ENCODE results near the gene RAC2.

The RAC2 gene

DNA sequence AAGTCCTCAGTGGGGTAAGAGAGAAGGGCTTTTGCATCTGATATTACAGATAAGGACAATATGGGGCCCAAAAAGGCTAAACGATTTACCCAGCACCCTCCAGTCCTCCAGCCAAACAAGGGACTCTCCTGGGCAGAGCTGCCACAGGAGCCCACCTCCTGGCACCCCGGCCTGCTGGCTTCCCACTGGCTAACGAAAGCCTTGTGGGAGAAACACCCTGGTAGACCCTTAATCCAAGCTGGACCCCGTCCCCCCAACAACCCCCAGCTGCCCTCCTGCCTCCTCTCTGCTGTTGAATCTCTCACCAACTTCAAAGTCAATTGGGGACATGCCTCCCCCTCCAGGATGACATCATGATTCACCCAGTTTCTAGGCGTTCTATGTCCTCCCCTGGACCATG lies 66.8 kb downstream of the RAC2 start:
- Histone ChIP-seq H3K4me3 (peak overlapping the region; percentile 59), H3K27ac (peak overlapping the region in 1 of 2 donors; percentile 52)
- no peak for DNase-seq (ENCODE audit: low spot score)
- TF ChIP-seq, protein P1, sequence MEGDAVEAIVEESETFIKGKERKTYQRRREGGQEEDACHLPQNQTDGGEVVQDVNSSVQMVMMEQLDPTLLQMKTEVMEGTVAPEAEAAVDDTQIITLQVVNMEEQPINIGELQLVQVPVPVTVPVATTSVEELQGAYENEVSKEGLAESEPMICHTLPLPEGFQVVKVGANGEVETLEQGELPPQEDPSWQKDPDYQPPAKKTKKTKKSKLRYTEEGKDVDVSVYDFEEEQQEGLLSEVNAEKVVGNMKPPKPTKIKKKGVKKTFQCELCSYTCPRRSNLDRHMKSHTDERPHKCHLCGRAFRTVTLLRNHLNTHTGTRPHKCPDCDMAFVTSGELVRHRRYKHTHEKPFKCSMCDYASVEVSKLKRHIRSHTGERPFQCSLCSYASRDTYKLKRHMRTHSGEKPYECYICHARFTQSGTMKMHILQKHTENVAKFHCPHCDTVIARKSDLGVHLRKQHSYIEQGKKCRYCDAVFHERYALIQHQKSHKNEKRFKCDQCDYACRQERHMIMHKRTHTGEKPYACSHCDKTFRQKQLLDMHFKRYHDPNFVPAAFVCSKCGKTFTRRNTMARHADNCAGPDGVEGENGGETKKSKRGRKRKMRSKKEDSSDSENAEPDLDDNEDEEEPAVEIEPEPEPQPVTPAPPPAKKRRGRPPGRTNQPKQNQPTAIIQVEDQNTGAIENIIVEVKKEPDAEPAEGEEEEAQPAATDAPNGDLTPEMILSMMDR (IDR thresholded peaks at IDR 0.05), result no peak

DNA sequence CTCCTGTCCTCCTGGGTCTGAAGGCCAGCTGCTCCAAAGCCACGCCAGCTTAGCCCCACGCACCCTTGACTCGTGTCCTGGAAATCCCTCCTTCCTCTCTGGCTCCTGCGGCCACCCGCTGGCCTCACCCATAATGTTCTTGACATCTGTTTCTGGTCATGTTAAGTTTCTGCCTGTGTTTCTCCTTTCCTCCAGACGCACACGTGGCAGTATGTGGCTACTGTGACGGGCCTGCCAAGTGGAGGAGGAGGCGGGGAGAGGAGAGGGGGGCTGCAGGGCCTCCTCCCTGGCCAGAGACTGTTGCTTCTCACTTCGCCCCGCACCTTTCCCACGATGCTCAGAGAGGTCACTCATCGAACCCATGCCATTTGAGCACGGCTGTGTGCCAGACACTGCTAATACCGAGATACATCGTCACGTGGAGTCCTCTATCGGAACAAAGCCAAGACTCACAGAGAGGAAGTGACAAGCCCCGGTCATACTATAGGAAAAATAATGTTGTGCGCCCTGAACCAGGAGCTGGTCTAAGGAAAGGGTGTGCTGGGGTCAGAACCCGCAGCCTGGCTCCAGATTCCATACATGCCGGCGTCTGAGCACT lies 67.5 kb downstream of the RAC2 start:
- TF ChIP-seq, protein P1 (IDR thresholded peaks at IDR 0.05), result no peak
- DNase-seq (ENCODE audit: low spot score), result no peak
- H3K27ac ChIP-seq, result peak overlapping the region in 1 of 2 donors; percentile 52
- peak overlapping the region; percentile 59 for H3K4me3 ChIP-seq

DNA sequence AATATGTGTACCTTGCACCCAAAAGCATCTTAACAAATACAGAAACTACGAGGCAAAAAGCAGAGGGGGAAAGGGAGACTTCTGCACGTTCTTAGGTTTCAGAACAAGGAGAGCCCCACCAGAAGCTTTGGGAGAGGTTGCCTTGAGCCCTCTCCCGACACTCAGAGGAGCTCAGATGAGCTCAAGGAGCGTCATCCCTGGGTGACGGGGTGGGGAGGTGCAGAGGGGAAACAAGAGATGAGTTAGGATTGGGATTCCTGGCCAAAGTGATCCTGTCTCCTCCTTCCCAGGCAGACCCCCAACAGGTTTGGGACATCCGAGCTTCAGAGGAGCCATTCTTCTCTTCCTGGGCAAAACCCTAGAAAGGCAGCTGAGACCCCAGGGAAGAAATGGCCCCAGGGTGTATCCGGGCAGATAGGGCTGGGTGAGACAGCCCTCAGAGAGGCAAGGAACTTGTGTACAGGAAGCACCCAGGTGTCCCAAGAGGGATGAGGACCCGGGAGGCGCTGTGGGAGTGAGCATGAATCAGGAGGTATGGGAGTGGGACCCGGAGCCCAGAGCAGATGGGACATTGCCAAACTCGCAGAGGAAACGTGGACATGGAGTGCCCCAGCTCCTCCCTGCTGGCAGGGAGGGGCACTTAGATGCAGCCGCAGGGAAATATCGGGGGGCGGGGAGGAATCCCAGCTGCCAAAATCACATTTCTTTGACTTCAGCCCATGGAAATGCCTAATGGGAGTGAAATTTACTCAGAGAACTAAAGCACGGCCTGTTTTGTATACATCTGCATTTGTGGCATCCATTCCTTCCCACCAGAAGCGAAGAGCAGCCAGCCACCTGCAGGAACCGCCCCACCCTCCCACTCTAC lies 68.4 kb downstream of the RAC2 start:
- peak; percentile 36 for DNase-seq (ENCODE audit: low spot score)
- Histone ChIP-seq H3K4me3 (peak overlapping the region; percentile 59), H3K27ac (peak overlapping the region in 1 of 2 donors; percentile 52)
- TF ChIP-seq, protein P1 (IDR thresholded peaks at IDR 0.05), result no peak

All from coronary artery (tissue), 2 donors.